ENCODE data around the gene ENO3.

Gene ENO3

GRCh38 chr17:4937553-4937952 is 13.4 kb upstream of the ENO3 start:
- no peak for DNase-seq (ENCODE audit: low spot score)

DNA sequence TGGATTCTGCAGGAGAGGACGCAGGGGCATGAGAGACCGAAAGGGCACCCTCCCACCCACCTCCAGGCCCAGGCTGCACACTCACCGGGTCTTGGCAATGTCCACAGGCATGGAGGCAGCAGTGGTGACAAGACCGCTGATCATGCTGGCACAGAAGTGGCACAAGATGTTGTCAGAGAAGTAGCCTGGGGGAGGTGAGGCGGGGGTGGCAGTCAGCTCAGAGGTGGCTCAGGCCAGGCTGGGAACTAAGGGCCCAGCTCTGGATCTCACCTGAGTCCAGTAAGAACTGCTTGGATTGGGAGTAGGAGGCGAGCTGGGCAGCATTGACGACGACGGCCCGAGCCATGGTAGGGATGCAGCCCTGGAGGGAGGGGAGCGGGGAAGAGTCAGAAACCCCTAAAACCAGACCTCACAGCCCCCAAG is 12.8 kb upstream of the ENO3 start:
- DNase-seq (ENCODE audit: low spot score): no peak

DNA sequence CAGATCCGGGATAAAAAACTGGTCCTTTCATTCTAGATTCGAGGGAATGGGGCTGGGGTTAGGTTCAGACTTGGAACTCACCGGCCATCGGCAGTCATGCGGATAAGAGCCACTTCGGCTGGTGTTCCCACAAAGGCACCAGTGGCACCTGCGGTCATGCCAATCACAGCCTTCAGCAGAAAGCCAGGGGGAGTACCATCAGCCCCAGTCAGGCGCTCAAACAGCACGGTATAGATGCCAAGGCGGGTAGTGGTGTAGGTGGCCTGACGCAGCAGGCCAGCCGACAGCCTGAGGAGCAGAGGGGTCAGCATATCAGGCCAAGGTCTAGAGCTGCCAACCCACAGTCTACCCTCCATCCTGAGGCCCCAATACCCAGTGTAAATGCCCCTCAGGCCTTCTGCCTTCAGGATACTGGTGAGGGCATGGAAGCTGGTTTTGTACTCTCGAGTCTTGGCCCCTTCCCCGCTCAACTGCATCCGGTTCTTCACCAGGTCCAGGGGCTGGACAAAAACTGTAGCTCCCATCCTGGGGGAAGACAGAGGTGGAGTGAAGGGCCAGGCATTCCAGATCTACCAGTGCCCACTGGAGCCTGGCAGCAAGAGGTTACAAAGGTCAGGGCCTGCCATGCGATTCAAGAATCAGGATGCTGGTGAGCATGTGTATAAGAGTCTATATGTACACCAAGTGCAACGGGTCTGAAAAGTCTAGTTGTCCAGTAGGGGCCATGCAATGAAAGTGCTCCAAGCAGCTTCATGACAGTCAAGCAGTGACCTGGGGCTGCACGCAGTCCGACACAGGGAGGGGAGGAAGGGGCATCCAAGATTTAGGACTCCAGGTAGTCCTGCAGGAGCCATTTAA is 12.0 kb upstream of the ENO3 start:
- DNase-seq (ENCODE audit: low spot score): no peak

- DNase-seq (ENCODE audit: low spot score): no peak
Observed at GRCh38 chr17:4939546-4939795, 11.4 kb upstream of the ENO3 start.

DNA sequence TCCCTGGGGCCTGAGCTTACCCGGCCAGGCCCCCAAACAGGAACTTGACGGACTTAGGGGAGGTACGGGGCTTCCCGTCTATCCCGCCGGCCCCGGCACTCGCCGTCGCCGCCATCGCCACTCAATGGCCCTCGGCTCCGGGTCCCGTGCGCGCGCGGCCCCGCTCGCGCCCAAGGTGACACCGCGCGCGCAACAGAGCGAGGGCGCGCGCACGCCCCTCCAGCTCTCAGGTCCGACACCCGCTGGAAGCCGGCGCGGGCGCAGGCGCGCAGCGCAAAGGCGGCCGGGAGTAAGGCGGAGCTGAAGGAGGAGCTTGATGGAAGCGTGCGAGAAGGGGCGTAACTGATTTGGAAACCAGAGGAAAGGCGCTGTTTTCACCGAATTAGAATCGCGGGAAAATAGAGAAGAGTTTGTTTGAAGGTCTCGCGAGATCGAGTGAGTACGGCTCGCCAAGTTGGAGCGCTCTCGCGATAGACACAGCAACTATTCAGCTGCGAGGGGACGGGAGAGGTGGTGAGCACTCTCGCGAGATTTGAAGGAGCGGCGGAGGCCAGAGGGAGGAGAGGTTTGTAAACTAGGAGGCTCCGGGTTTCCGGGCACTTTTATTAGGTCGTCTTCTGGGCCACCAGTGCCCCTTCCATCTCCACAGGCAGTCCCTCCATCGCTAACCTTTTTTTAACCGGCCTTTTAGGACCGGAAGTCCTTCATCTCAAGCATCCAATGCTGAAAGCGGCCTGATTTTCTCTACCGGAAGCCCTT is 10.9 kb upstream of the ENO3 start, which contains the start of the genes RNF167 and SLC25A11:
TSS of gene RNF167 (plus strand) at position 473 of the 759 bp plus-strand sequence. CDS start 642 bp downstream, outside the sequence.
TSS of gene SLC25A11 (minus strand) at position 251 of the 759 bp plus-strand sequence. CDS start at position 115, 136 bp downstream.
- DNase-seq (ENCODE audit: low spot score): peak; percentile 98

- DNase-seq (ENCODE audit: low spot score): peak; percentile 90
Observed at GRCh38 chr17:4940555-4941318, 10.2 kb upstream of the ENO3 start.

DNA sequence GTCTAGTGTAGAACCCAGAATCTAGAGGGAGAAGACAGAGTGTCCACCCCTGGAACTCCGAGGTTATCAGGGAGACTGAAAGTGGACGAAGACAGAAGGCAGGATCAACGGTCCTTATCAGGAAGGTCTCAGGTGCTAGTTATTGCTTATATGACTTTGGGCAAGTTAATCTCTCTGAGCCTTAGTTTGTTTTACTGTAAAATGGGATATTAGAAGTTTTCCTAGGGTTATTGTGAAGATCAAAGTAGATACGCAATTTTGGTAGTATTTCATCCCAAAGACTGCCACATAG is 9.7 kb upstream of the ENO3 start:
- no peak for DNase-seq (ENCODE audit: low spot score)

GRCh38 chr17:4942760-4943508 is 8.0 kb upstream of the ENO3 start:
- no peak for DNase-seq (ENCODE audit: low spot score)

GRCh38 chr17:4944163-4944553 is 6.8 kb upstream of the ENO3 start:
- no peak for DNase-seq (ENCODE audit: low spot score)

DNA sequence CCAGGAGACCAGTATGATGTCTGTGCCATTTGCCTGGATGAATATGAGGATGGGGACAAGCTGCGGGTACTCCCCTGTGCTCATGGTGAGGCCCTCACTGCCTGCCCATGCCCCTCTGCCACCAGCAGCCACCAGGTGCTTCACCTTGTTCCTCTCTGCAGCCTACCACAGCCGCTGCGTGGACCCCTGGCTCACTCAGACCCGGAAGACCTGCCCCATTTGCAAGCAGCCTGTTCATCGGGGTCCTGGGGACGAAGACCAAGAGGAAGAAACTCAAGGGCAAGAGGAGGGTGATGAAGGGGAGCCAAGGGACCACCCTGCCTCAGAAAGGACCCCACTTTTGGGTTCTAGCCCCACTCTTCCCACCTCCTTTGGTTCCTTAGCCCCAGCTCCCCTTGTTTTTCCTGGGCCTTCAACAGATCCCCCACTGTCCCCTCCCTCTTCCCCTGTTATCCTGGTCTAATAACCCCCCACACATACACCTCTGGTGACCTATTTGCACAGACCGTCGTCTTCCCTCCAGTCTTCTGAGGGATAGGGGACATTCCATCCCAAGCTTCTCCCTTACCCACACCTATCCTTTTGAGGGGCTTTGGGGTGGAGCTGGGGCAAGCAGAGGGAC is 6.3 kb upstream of the ENO3 start:
- DNase-seq (ENCODE audit: low spot score): no peak

DNA sequence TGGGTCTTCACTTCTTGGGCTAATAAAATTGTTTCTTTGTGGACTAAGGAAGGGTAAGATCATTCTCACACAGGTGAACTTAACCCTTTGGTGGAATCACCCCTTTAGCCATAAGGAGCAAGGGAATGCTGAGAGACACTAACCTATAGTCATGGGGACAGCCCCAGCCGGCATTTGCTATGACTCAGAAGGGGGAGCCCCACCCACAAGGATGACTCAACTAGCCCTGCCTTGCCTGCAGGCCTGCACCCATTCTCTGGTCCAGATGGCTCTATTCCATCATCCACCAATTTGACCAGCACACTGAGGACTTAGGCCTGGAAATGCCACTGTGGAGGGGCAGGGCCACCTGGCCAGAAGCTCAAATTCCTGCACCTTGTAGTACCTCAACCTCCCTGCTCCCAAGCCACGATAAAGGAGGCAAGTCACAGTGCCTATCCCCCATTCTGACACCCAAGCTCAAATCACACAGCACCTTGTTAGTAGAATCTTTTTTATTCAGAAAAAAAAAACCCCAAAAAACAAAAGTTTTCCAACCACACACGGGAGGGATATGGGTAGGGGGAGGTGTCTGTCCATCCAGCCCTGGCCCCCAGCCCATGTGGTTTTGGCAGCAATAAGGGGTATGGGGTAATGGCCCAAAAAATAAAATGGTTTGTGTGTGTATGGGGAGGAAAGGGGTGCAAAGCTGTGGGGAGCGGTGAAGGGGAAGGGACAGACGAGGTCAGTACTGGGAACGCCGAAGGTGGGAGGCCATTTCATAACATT is 5.6 kb upstream of the ENO3 start:
- DNase-seq (ENCODE audit: low spot score): peak; percentile 97

- no peak for DNase-seq (ENCODE audit: low spot score)
Observed at GRCh38 chr17:4945944-4946280, 5.0 kb upstream of the ENO3 start.

- DNase-seq (ENCODE audit: low spot score): no peak
Observed at GRCh38 chr17:4946312-4946976, 4.5 kb upstream of the ENO3 start.

- DNase-seq (ENCODE audit: low spot score): no peak
Observed at GRCh38 chr17:4947010-4947410, 3.9 kb upstream of the ENO3 start.

DNA sequence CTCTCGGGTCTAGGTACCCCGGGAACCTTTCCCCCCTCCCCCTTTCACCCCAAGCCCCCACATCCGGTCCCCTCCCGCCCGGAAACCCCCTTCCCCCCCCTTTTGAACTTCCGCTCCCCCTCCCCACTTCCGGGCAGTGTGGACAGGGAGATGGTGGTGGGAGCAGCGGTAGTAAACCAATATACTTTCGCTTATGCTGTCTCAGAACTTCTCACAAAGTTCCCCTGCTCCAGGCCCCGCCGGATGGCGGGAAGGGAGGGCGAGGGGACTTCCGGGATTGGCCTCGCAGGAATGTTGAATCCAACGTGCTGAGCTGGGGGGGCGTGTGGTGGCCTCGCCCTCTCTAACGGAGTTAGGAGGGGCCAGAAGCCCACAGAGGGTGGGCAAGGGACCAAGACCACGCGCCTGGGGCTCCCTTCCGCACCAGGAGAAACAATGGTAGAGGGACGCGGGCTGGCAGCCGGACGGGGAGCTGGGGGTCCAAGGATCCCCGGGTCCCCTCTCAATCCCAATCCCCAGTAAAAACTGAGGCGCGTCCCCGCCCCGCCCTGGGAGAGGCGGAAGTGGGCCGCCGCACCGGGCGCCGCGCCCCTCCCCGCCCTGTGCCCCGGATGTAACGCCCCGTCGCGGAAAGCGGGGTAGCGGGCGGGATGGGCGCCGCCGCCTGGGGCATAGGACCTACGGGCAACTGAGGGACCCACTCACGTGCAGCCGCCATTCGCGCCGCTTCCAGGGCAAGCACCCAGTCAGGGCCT is 3.3 kb upstream of the ENO3 start:
- peak; percentile 71 for DNase-seq (ENCODE audit: low spot score)

GRCh38 chr17:4948166-4948930 is 2.6 kb upstream of the ENO3 start, which contains the start of gene PFN1:
PFN1 (minus strand) TSS chr17:4948530; CDS start chr17:4948394, 136 bp downstream.
- DNase-seq (ENCODE audit: low spot score): peak; percentile 94

GRCh38 chr17:4948931-4949320 is 2.0 kb upstream of the ENO3 start:
- DNase-seq (ENCODE audit: low spot score): peak; percentile 98

DNA sequence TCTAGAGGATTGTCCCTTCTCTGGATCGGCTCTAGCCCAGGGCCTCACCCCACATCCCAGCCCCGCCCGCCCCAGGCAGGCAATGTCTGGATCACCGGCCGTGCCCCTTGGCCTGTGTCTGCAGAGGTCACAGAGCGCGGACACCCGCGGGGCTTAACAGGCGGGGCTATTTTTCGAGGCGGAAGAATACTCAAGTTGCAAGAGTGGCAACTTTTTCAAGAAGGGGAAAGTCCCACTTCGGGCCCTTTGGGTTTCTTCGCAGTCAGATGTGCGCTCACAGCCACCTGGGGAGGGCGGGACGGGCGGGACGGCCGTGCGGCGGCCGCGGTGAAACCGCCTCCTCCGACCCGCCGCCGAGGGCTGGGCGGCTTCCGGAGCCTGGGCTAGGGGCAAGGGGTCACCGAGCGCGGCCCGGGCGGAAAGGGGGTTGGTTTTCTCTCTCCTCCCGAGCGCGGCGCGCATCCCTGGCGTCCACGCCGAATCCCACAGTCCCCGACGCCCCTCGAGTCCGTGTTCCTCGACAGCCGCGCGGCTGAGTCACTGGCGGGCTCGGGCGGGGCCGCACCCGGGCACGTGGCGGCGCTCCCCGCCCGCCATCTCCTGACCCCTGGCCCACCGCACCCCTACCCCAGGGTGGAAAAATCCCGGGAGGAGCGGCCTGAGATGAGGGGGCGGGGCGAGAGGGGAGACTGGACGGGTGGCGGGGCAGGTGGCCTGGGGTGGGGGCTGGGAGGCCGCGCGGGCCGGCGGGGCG is 1.4 kb upstream of the ENO3 start:
- DNase-seq (ENCODE audit: low spot score): peak; percentile 66
